ENCODE data around the gene MKI67.

Gene MKI67

GRCh38 chr10:128064970-128065580 is 61.1 kb downstream of the MKI67 start:
- DNase-seq (ENCODE audit: low spot score), result no peak

DNA sequence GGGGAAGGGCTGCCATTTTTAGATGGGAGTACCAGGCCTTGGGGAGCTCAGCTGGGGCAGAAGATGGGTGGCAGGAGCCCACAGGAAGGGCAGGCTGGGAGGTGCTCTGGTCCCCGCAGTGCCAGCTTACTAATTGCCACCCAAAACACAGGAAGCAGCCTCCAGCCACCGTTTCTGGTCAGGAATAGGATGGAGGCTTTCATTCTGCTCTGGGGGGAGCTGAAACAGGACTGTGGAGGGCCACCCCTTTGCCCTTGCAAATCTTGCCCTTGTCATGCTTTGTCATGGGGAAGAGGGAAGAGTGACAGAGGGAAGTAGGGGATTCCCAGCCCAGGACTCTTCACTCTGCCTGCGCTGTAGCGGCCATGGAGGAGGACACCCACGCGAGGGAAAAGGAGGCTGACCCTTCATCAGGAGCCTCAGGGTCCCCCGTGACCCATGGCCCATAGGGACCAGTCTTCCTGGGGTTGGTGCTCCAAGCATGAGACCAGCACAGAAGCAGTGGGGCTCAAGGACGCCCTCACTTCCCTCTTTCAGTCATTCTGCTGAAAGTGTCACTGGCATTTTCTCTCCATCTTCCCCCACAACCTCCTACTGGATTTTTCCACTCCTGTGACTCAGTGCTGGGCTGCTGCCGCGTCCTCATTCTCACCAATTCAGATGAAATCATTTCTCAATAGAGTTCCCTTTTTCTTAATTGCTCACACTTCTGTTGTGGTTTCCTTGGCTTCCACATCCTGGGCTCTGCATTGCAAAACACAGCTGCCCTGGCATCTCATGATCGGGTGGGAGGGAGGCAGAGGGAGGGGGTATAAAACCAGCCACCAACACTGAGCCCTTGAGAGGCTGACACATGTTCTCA is 61.9 kb downstream of the MKI67 start:
- peak; percentile 47 for DNase-seq (ENCODE audit: low spot score)

DNA sequence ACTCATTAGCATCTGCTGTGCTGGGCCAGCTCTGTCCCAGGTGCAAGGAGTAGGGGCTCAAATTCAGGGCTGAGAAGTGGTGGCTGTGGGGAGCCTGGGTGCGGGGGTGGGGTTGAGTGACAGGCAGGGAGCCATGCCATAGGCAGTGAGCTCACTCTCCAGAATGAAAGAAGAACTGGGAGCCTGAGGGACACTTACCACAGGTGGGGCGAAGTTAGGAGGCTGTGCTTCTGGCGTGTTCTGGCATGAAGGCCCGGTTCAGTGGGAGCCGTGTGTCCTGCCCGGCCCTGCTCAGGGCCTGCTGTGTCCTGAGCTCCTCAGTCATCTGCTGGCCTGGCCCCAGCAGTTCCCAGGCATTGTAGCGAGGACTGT is 62.5 kb downstream of the MKI67 start:
- no peak for DNase-seq (ENCODE audit: low spot score)

- DNase-seq (ENCODE audit: low spot score), result no peak
These were observed 63.2 kb downstream of the MKI67 start for GRCh38 chr10:128062881-128063563.

DNA sequence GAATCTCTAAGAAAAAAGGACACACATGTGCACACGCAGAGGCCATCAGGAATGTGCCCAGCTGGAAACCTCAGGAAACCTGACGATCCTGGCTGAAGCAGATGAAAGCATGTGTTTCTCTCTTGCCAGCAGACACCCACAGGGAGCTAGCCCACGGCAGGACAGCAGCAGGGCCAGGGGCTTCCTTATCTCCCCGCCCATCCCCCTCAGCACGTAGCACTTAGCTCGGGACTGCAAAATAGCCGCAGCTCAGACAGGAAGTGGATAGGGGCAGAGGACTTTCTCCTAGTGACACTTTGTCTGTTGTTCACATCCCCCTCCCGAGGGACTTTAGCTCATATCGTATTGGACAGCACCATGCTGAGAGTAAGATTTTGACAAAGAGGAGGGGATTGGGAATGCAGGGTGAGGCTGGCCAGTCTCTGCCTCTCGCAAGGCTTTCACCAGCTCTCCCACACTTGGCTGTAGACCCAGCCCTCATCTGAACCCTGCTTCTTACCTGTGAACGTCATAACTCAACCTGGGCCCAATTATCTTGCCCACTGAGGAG is 63.8 kb downstream of the MKI67 start:
- DNase-seq (ENCODE audit: low spot score), result no peak

- no peak for DNase-seq (ENCODE audit: low spot score)
These were observed 64.6 kb downstream of the MKI67 start for GRCh38 chr10:128061306-128062300.

DNA sequence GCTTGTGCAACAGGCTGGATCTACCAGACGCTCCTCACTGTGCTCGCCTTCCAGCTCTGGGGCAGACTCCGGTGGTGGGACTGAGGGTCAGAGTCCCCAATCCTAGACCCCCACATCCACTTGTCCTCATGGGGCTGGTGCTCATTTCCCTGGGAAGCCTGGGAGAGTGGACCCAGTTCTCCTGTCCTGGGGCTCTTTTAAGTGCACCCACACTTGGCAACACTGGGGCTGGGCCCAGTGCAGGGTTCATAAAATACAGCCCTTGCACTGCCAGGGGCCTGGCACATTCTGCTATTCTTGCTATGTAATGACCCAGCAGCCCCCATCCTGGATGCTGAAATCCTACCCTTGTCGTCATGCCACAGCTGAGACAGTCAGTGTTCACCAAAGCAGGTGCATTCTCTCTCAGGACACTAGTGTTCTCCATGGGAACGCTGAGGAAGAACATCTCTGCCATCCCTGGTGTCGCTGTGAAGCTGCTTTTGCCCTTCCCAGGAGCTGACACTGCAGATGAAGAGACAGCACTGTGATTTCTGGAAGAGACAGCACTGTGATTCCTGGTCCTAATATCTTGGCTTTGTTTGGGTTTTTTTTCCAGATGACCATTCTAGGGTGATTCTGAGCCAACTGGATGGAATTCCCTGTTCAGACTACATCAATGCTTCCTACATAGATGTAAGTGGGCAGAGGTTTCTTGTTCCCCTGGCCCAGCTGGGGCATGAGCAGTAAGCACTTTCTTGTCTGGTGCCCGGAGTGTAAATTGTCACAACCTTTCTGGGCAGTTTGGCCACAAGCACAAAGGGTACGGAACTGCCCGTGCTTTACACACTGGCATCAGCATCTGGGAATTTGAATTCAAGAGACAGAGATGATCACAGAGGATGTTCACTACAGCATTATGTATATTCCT is 65.6 kb downstream of the MKI67 start:
- DNase-seq (ENCODE audit: low spot score), result no peak

DNA sequence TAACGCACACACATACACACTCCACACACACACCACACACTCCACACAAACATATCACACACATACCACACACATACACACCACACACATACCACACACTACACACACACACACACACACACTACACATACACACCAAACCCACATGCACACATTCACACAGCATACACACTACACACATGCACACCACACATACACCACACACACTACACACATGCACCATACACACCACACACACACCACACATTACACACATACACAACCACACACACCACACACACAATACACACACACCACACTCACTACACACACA is 66.3 kb downstream of the MKI67 start:
- no peak for DNase-seq (ENCODE audit: low spot score)

DNA sequence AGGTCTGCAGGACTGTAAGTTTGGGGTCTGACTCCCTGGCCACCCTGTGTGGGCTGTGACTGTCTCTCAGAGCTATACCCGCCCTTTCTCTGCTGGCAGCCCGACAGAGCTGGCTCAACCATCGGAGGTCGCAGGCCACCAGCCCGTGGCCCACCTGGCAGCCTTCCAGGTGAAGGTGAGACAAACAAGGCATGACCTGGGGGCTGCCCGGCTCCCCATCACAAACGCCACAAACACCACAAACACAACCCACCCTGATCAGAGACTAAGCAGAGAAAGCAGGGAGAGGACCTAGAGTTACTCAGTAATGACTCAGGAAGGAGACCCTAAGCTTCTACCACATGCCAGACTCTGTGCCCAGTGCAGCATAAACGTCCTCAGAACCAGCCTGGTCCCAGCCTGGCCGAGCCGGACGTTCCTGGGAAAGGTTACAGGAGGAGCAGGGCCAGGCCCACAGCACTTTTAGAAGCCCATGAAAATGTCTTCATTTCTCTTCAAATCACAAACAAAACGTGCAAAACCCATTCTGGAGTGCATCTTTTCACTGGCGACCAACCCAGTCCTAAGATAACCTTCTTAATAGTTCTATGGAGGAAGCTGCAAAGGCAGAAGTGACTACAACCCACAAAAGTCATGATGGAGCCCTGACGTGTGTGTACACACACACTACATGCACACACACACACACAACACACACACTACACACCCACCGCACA is 66.8 kb downstream of the MKI67 start:
- DNase-seq (ENCODE audit: low spot score), result no peak

DNA sequence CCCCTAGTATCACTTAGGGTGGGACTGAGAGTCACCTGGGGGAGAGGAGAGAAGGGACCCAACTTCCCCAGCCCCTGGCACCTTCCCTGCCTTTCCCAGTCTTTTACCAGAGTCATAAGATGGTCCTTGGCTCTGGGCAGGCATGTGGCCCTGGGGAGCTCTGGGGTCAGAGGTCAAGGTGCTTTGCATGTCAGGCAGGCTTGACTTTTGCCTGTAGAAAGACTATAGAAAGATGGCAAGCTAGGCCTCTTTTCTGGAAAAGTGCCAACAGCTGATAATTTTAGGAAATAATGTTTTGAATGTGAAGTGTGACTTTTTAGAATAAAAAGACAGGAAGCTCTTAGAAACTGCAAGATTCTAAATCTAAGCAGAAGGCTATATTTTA is 67.5 kb downstream of the MKI67 start:
- no peak for DNase-seq (ENCODE audit: low spot score)

GRCh38 chr10:128058106-128058749 is 68.0 kb downstream of the MKI67 start:
- DNase-seq (ENCODE audit: low spot score), result no peak

DNA sequence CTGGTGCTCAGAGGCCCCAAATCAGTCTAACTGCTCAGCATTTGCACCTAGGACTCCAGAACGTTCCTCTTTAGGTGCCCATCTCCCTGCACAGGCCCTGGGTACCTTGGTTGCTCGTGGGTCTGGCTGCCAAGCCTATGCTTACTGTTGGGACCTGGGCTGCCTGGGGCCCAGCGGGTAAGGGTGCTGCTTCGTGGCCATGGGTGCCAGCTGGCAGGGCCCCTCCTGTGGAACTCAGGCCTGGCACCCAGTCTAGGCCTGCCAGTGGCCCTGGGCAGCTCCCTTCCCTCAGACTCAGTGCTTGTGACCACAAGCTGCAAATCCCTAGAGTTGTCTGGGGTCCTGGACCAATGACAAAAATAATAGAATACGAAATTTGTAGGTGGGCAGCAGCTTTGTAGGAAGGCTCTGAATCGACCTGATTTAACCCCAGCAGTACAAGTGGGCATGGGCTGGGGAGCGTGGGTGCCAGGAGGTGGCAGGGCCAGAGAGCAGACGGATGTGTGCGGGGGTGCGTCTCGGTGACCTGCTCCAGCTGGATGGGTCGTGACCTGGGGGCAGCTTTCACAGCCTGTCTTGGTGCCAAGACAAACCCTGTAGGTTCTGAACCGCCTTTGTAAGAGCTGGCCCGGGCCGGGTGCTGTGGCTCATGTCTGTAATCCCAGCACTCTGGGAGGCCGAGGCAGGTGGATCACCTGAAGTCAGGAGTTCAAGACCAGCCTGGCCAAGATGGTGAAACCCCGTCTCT is 69.7 kb downstream of the MKI67 start:
- DNase-seq (ENCODE audit: low spot score), result no peak

GRCh38 chr10:128055061-128055868 is 71.0 kb downstream of the MKI67 start:
- DNase-seq (ENCODE audit: low spot score), result no peak

- DNase-seq (ENCODE audit: low spot score), result no peak
These were observed 71.9 kb downstream of the MKI67 start for GRCh38 chr10:128054163-128054970.

GRCh38 chr10:128053356-128053755 is 72.9 kb downstream of the MKI67 start:
- no peak for DNase-seq (ENCODE audit: low spot score)

DNA sequence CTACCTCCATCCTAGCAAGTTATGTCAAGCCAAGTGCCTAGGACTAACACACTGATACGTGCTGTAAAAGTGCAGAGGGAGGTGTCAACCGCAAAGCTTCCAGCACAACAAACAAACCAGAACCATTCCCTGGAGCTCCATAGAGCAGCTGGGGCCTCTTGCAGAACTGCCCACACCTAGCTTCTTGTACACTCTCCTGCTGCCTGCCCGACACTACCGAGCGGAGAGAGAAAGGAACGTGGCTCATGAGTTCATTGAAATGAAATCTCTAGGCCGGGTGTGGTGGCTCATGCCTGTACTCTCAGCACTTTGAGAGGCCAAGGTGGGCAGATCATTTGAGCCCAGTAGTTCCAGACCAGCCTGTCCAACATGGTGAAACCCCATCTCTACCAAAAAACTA is 73.5 kb downstream of the MKI67 start:
- no peak for DNase-seq (ENCODE audit: low spot score)

DNA sequence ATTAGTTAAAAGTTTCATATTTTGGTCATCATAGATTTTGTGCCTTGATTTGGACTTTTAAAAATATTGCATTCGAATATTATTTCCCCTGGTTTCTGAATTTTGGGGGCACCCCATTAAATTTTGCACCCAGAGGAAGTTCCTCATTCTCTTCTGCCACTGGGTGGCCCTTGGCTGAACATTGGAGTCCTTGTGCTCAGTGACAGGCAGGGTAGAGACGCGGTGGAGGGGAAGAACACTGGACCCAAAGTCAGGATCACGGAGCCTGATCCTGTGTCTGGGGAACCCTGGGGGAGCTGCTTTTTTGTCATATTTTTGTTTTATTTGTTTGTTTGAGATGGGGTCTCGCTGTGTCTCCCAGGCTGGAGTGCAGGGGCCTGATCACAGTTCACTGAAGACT is 74.7 kb downstream of the MKI67 start:
- no peak for DNase-seq (ENCODE audit: low spot score)
